Tibial nerve (tissue), 4 donors: ENCODE measurements around the gene ADGRG6. TPM values are rescaled to one million over a fixed set of nuclear protein-coding genes. Genes with fewer than 3 reads are reported as not detected.

ENCODE experiments used
- DNase-seq, 2 donors: peaks; one replicate each; pipeline ENCODE4 v3.0.0-alpha.2; 2019; ENCODE audit warnings: low spot score in 2 of 2
- H3K27ac ChIP-seq, 4 donors: fragments of 200-600 bp; sonication (generic) in 3 of 4; one replicate each; pipeline ENCODE4 v1.5.1; 2017 to 2019; ENCODE audit warnings: mild to moderate bottlenecking in 1 of 4
- H3K27me3 ChIP-seq, 2 donors: fragments of 200-600 bp; sonication (generic) in 1 of 2; one replicate each; pipeline versions ENCODE4 v1.5.1 to v1.6.0; 2017 to 2019
- H3K36me3 ChIP-seq, 3 donors: fragments of 200-600 bp; sonication (generic); one replicate each; pipeline ENCODE4 v1.5.1; 2018 to 2019
- H3K4me1 ChIP-seq, 4 donors: fragments of 200-600 bp; sonication (generic) in 3 of 4; one replicate each; pipeline ENCODE4 v1.5.1; 2017 to 2019
- H3K4me3 ChIP-seq, 4 donors: fragments of 200-600 bp; sonication (generic) in 3 of 4; one replicate each; pipeline ENCODE4 v1.5.1; 2017 to 2019; ENCODE audit warnings: mild to moderate bottlenecking in 1 of 4, moderate library complexity in 1 of 4
- H3K9me3 ChIP-seq, 4 donors: fragments of 200-600 bp; sonication (generic) in 3 of 4; one replicate each; pipeline ENCODE4 v1.5.1; 2017 to 2019
- EP300 ChIP-seq, 2 donors: sonication (generic); formaldehyde crosslinking; IDR thresholded peaks; one replicate each; pipeline ENCODE4 v1.6.1; 2017; ENCODE audit warnings: antibody characterized with exemption in 2 of 2, mild to moderate bottlenecking in 1 of 2
- POLR2A ChIP-seq, 2 donors: fragments of 450-650 bp; IDR thresholded peaks; one replicate each; pipeline ENCODE4 v1.6.1; 2017; ENCODE audit warnings: antibody characterized with exemption in 2 of 2, mild to moderate bottlenecking in 2 of 2, moderate library complexity in 2 of 2
- WGBS, 2 donors: methylation state at CpG; one replicate each; pipeline ENCODE4 v1.1.5; 2018; 5-methylcytosine and 5-hydroxymethylcytosine counted together
- total RNA-seq, 4 donors: library from RNA; depleted of rRNA; stranded (reverse); fragments of >200 nt; gene quantifications; one replicate each; pipeline ENCODE4 v1.1.0, GENCODE V29; 2016
- TF ChIP-seq, protein P1 (sequence below), 5 experiments: fragments of 200-600 bp in 3 of 5; fragments of 450-650 bp in 2 of 5; sonication (generic) in 3 of 5; IDR thresholded peaks; one replicate each; pipeline ENCODE4 v1.5.1; 2016 to 2019; ENCODE audit warnings: antibody characterized with exemption in 5 of 5, mild to moderate bottlenecking in 3 of 5, moderate library complexity in 2 of 5

Gene ADGRG6
- total RNA-seq, 4 donors from 2014 or later = 35.4 to 59.9 (median 39.1) TPM

- H3K27me3 ChIP-seq = no peaks in the 10 kb centered on the region
- peak overlapping the region in 1 of 4 donors; percentile 14 for H3K27ac ChIP-seq
- TF ChIP-seq, protein P1, sequence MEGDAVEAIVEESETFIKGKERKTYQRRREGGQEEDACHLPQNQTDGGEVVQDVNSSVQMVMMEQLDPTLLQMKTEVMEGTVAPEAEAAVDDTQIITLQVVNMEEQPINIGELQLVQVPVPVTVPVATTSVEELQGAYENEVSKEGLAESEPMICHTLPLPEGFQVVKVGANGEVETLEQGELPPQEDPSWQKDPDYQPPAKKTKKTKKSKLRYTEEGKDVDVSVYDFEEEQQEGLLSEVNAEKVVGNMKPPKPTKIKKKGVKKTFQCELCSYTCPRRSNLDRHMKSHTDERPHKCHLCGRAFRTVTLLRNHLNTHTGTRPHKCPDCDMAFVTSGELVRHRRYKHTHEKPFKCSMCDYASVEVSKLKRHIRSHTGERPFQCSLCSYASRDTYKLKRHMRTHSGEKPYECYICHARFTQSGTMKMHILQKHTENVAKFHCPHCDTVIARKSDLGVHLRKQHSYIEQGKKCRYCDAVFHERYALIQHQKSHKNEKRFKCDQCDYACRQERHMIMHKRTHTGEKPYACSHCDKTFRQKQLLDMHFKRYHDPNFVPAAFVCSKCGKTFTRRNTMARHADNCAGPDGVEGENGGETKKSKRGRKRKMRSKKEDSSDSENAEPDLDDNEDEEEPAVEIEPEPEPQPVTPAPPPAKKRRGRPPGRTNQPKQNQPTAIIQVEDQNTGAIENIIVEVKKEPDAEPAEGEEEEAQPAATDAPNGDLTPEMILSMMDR (IDR thresholded peaks at IDR 0.05) = no peak
- TF ChIP-seq EP300 (IDR thresholded peaks at IDR 0.05) = peak in 1 of 2 donors; percentile 48
- WGBS, 2 donors = 29 to 36% methylated on average over 4 of the region's 4 CpGs
- H3K9me3 ChIP-seq = no peaks in the 10 kb centered on the region
- H3K4me1 ChIP-seq = peaks cover 0 to 51% (median 14%) of the 10 kb centered on the region in 4 donors
- H3K4me3 ChIP-seq = no peak overlapping the region
- no peak for DNase-seq
- H3K36me3 ChIP-seq = no peaks in the 10 kb centered on the region
These were observed 73.3 kb downstream of the ADGRG6 start for GRCh38 chr6:142374965-142375733.

DNA sequence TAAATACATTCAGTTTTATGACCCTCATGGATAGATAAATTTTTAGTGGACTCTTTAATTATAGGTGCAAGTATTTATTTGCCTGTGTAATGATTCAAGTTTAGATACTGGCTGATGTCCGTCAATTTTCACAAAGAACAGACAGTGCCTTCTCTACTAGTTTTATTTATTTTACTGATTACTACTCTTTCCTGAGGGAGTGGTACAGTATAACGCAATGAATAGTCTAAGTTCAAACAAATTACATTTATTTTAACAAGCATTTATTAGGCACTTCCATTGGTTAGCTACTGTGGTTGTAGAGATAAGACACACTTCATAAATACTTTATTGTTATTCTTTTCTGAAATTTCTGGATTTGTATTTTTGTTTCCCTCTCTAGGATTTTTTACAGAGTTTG lies 74.3 kb downstream of the ADGRG6 start:
- Histone ChIP-seq H3K4me3 (no peak overlapping the region), H3K4me1 (peaks cover 0 to 51% (median 14%) of the 10 kb centered on the region in 4 donors), H3K27ac (peak overlapping the region in 2 of 4 donors; percentile 71 to 82), H3K36me3 (no peaks in the 10 kb centered on the region), H3K27me3 (no peaks in the 10 kb centered on the region), H3K9me3 (no peaks in the 10 kb centered on the region)
- no peak for TF ChIP-seq POLR2A (IDR thresholded peaks at IDR 0.05)
- TF ChIP-seq EP300 (IDR thresholded peaks at IDR 0.05) = no peak
- TF ChIP-seq, protein P1 (IDR thresholded peaks at IDR 0.05) = no peak
- 49 to 62% methylated on average over 2 of the region's 2 CpGs for WGBS, 2 donors
- no peak for DNase-seq

DNA sequence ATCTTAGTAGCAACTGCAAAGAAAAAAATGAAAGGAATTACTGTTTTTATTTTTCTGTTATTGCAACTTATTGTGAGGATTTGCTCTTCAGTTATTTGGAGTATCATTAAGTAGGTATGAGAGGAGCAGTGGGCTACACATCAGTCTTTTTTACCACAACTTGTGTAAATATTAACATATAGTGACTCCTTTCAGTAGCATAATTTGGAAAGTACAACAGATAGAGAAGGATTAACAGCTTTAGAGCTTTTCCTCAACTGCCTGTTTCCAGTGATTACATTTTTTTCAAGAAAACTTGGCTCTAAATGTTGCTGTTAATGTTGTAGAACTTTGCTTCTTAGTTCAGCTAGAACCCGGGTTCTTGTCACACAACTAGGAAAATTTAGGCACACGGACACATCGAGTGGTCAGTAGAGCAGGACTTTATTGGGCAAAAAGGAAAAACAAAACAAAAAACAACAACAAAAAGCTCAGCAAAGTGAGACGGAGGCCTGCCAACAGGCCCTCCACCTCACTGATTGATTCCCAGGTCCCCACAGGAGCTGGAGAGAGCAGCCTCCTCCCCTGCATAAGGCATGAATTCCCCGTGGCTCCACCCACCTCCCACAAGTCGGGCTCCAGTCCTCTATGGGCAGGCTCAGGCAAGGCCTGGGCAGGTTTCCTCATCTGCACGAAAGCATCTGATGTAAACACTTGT lies 75.1 kb downstream of the ADGRG6 start:
- H3K27ac ChIP-seq = peak overlapping the region in 3 of 4 donors; percentile 28 to 82 (median 71)
- no peak for DNase-seq
- 48 to 58% methylated on average over 7 of the region's 7 CpGs for whole genome bisulfite sequencing, 2 donors

DNA sequence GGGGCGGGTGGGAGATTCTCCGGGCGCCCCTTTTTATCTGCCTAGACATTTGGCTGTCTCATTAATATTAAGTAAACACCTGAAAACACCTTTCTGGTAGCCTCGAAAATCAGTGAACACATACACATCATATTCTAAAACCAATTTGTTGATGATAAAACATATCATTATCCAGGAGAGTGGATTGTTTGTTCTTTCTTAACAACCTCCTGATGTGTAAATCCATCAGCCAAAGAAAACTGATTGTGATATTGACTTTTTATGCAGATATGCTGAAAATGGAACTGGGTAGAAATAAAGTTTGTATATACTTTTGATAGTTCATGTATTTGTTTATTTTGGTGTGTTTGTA lies 75.7 kb downstream of the ADGRG6 start:
- H3K4me1 ChIP-seq = peaks cover 0 to 51% (median 14%) of the 10 kb centered on the region in 4 donors
- no peaks in the 10 kb centered on the region for H3K36me3 ChIP-seq
- no peak for TF ChIP-seq EP300 (IDR thresholded peaks at IDR 0.05)
- DNase-seq = no peak
- no peaks in the 10 kb centered on the region for H3K9me3 ChIP-seq
- no peak overlapping the region for H3K4me3 ChIP-seq
- 74 to 86% methylated on average over 4 of the region's 4 CpGs for WGBS, 2 donors
- no peaks in the 10 kb centered on the region for H3K27me3 ChIP-seq
- peak overlapping the region in 3 of 4 donors; percentile 28 to 82 (median 71) for H3K27ac ChIP-seq

More for the DNA sequence above, 75.1 kb downstream of the ADGRG6 start:
- TF ChIP-seq EP300 (IDR thresholded peaks at IDR 0.05) (no peak), POLR2A (IDR thresholded peaks at IDR 0.05) (no peak)
- TF ChIP-seq, protein P1 (IDR thresholded peaks at IDR 0.05) = no peak
- Histone ChIP-seq H3K9me3 (no peaks in the 10 kb centered on the region), H3K36me3 (no peaks in the 10 kb centered on the region), H3K27me3 (no peaks in the 10 kb centered on the region), H3K4me3 (no peak overlapping the region), H3K4me1 (peaks cover 0 to 51% (median 14%) of the 10 kb centered on the region in 4 donors)

GRCh38 chr6:142378138-142378875 lies 76.5 kb downstream of the ADGRG6 start:
- DNase-seq = no peak
- H3K9me3 ChIP-seq = no peaks in the 10 kb centered on the region
- TF ChIP-seq EP300 (IDR thresholded peaks at IDR 0.05) = peak in 1 of 2 donors; percentile 22
- TF ChIP-seq, protein P1 (IDR thresholded peaks at IDR 0.05) = no peak
- no peaks in the 10 kb centered on the region for H3K36me3 ChIP-seq
- no peak overlapping the region for H3K4me3 ChIP-seq
- H3K27me3 ChIP-seq = no peaks in the 10 kb centered on the region
- H3K4me1 ChIP-seq = peaks cover 0 to 51% (median 14%) of the 10 kb centered on the region in 4 donors
- WGBS, 2 donors = 7 to 9% methylated on average over 2 of the region's 2 CpGs
- H3K27ac ChIP-seq = peak overlapping the region in 3 of 4 donors; percentile 4 to 82 (median 71)
